Fibroblast of the aortic adventitia (primary cell): ENCODE measurements around the gene LFNG. TPM values are rescaled to one million over a fixed set of nuclear protein-coding genes. Genes with fewer than 3 reads are reported as not detected.

Experiments used
- DNase-seq: peaks from one replicate; pipeline ENCODE4 v3.0.0-alpha.2; 2010; ENCODE audit warnings: low read depth
- H3K4me3 ChIP-seq: 2 replicates; pipeline ENCODE4 v1.5.1; 2011; ENCODE audit warnings: low read depth, mild to moderate bottlenecking, control low read depth, low read length, moderate library complexity
- total RNA-seq: library from RNA; depleted of rRNA; stranded (reverse); fragments of >200 nt; gene quantifications from 2 replicates; pipeline ENCODE4 v1.2.3, GENCODE V29; 2012; ENCODE audit warnings: low replicate concordance
- TF ChIP-seq, protein P1 (sequence below): IDR thresholded peaks from 2 replicates; pipeline ENCODE4 v1.5.1; 2011; ENCODE audit warnings: mild to moderate bottlenecking, low read length, control low read depth, inconsistent platforms; ENCODE audit not compliant: insufficient read depth

LFNG gene
- total RNA-seq, 1 donor, result 0.72 TPM

DNA sequence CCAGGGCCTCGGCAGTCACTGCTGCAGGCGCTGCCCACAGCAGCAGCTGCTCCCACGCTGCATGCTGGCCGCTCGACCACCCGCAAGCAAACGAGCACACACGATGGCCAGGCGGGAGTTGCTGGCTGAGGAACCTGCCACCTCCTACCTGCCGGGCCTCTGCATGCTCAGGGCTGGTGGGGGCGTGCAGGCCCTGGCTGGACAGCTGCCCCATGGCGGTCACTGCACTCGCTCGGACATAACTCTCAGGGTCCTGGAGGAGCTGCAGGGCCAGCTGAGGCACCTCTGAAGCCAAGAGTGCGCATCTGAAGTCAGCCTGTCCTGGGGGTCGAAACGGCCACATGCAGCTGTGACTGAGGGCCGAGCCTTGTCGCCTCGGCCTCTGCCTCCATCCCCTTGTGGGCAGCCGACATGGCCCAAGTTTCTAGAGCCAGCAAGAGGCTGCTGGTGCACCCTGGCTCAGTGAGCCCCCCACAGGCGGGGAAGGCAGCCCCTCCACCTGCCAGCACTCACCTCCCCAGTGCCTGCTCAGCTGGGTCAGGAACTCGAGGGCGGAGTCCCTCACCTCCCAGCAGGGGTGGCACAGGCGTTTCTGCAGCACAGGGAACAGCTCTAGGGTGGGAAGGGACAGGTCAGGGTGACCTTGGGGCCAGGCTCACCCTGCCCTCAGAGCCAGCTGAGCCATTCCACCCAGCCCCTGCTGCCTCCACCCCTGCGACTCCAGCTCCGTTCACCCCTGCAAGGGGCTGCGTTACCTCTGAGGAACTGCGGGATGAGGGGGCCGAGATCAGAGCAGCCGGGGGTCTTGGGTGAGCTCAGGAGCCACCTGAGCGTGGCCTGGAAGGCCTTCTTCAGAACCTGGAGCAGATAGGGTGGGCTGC lies 19.7 kb downstream of the LFNG start:
- TF ChIP-seq, protein P1, sequence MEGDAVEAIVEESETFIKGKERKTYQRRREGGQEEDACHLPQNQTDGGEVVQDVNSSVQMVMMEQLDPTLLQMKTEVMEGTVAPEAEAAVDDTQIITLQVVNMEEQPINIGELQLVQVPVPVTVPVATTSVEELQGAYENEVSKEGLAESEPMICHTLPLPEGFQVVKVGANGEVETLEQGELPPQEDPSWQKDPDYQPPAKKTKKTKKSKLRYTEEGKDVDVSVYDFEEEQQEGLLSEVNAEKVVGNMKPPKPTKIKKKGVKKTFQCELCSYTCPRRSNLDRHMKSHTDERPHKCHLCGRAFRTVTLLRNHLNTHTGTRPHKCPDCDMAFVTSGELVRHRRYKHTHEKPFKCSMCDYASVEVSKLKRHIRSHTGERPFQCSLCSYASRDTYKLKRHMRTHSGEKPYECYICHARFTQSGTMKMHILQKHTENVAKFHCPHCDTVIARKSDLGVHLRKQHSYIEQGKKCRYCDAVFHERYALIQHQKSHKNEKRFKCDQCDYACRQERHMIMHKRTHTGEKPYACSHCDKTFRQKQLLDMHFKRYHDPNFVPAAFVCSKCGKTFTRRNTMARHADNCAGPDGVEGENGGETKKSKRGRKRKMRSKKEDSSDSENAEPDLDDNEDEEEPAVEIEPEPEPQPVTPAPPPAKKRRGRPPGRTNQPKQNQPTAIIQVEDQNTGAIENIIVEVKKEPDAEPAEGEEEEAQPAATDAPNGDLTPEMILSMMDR, result no peak
- no peak overlapping the region for H3K4me3 ChIP-seq
- DNase-seq, result no peak

DNA sequence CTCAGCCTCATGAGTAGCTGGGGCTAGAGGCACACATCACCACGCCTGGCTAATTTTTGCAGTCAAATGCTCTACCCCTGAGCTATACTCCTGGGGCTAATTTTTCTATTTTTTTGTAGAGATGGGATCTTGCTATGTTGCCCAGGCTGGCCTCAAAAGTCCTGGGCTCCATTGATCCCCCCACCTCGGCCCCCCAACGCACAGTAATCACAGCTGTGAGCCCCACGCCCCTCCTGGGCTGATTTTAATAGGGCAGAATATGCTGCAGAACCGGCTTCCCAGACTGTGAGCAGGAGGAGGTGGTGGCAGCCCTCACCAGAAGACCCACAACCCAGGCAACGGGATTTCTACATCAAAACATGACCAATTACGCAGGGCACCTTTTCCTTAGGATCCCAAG lies 20.6 kb downstream of the LFNG start:
- no peak for DNase-seq
- H3K4me3 ChIP-seq, result no peak overlapping the region
- TF ChIP-seq, protein P1, result no peak

DNA sequence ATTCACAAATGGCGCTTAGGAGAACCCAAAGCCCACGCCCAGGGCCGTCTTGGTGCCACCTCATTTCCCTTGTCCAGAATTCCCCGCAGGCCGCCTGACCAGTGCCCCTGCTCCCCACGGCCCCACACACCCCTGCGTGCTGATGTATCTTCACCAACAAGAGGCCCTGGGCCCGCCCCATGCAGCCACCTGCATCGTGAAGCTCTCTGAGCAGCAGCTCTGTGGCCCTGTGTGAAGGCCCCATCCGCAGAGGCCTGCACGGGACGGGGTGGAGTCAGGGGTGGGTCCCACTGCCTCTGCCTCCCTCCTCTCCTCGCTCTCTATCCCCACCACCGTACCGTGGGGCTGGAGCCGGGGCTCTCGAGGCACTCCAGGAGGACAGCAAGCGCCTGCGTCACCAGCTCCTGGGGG lies 21.1 kb downstream of the LFNG start:
- no peak for DNase-seq
- no peak overlapping the region for H3K4me3 ChIP-seq
- TF ChIP-seq, protein P1, result no peak

DNA sequence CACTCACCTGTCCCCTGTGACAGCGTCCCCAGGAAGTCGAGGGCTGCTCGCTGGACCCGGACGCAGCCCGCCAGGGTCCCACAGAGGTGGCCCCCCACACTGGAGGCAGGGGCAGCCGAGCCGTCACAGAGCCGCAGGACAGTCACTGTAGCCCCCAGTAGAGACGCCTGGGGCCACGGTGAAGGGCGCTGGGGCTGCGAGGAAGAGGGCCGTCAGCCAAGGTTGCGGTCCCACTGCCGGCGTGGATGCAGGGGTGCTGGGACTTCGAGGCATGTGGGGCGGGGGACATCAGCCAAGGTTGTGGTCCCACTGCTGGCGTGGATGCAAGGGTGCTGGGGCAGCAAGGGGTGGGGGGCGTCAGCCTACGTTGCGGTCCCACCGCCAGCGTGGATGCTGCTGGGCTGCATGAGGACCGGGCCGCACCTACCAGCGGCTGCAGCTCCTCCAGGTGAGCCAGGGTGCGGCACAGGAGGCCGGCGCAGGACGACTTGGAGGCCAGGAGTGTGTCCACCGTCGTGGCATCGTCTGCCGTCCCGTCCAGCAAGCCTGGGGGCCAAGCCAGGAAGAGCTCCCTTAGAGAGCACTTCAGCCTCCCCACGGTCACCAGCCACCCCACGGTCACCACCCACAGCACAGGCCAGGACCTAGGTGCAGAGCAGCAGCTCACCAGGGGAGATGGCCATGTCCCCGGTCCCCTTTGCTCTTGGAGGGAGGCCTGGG lies 21.9 kb downstream of the LFNG start:
- H3K4me3 ChIP-seq, result no peak overlapping the region
- TF ChIP-seq, protein P1, result no peak
- no peak for DNase-seq

DNA sequence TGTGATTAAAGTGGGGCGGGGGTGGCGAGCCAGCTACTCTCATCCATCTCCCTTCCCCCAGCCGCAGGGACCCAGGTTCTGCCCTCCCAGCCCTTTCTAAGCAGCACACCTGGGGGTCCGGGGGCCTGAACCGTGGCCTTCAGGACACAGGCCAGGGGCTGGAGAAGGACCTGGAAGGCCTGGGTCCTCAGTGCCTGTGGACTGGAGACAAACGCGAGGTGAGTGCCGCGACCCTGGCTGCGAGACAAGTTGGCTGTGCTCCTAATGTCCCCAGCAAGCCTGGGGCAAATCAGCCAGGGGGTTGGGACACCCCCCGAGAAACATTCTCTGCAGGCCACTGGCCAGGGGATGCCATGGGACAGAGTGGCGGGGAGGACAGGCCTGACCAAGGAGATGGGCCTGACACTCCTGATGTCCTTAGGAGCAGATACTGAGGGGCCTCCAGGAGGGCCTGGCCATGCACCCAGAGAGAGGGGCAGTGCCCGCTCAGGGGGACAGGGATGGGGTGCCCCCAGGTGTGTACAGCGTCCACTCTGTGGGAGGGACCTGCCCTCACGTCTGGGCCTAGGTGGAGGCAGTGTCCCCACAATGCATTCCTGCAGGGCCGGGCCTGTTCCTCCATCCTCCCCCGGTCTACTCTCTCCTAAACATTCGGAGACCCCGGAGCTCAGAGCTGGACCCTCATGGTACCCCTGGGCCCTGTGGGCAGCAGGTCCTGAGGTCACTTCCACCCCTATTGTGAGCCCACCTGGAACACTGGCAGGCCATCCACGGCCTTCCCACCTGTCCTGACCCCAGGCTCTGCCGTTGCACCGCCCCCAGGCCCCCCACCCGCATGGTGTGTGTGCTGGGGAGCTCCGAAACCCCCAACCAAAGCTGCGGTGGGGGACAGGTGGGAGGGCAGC lies 22.7 kb downstream of the LFNG start:
- no peak for DNase-seq
- TF ChIP-seq, protein P1, result no peak
- H3K4me3 ChIP-seq, result no peak overlapping the region
